NCI-H1417 treated with DMSO at 0.1 percent for 48 hours (cell line): Measurements from ENCODE around the gene HTT-AS.

Experiments
- DNase-seq: peaks from one replicate; lab custom pipeline; 2025; lab: John Stamatoyannopoulos, UW

HTT-AS gene

DNA sequence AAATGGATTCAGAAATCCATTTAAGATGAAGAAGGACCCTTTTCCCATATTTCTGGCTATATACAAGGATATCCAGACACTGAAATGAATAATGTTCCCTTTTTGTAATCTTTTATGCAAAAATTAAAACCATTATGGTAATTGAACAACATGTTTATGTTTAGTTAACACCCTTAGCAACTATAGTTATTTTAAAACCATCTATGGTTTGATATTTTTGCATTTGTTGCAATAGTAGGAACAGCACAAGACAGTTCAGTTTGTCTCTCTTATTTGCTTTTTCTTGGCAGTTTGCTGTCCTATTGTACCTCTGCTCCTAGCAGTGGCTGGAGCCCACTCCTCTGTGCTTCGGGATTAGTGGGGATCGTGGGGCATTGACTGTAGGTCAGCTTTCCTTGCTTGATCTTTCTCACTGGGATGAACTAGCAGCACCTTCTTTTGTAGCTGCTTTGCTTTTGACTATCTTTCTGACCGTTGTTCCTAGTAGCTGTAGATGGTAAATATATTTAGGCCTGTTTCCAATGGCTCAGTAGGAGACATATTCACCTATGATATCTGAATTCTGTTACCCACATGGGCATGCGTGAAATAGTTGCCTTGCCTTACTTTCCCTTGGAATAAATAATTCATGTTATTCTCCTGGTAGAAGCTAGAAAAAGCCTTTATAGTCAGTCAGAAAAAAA, 12.9 kb upstream of the HTT-AS start:
- no peak for DNase-seq

DNA sequence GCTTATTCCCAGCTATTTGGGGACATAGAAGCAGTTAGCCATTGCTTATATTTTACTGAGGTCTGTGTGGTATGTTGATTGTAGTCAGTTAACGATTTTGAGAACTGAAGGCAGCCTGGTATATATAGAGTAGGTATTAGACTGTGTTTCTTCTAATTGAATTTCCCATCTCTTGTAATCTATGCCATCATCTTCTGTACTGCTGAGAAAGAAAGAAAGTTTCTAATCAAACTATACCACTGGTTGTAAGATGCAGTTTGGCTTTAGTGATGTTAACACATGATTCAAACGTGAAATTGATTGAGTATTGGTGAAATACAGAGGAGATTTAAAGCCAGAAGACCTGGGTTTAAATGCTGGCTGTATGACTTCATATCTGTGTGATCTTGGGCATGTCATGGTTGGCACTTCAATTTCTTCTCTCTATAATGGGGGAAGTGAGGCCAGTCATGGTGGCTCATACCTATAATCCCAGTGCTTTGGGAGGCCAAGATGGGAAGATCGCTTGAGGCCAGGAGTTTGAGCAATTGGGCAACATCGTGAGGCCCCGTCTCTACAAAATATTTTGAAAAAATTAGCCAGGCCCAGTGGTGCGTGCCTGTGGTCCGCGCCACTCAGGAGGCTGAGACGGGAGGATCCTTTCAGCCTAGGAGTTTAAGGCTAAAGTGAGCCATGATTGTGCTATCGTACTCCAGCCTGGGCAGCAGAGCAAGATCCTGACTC, 11.8 kb upstream of the HTT-AS start:
- no peak for DNase-seq

GRCh38 chr4:3083732-3084131, 9.4 kb upstream of the HTT-AS start:
- DNase-seq = no peak

- DNase-seq = no peak
These were observed 8.7 kb upstream of the HTT-AS start for GRCh38 chr4:3082925-3083515.

DNA sequence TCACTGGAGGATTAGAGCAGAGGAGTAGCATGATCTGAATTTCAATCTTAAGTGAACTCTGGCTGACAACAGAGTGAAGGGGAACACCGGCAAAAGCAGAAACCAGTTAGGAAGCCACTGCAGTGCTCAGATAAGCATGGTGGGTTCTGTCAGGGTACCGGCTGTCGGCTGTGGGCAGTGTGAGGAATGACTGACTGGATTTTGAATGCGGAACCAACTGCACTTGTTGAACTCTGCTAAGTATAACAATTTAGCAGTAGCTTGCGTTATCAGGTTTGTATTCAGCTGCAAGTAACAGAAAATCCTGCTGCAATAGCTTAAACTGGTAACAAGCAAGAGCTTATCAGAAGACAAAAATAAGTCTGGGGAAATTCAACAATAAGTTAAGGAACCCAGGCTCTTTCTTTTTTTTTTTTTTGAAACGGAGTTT, 5.4 kb upstream of the HTT-AS start:
- no peak for DNase-seq

- no peak for DNase-seq
These were observed 3.5 kb upstream of the HTT-AS start for GRCh38 chr4:3077796-3078195.

- DNase-seq = no peak
These were observed 1.3 kb upstream of the HTT-AS start for GRCh38 chr4:3075652-3075981.

GRCh38 chr4:3074846-3075651, 711 bp upstream of the HTT-AS start:
- DNase-seq = no peak

DNA sequence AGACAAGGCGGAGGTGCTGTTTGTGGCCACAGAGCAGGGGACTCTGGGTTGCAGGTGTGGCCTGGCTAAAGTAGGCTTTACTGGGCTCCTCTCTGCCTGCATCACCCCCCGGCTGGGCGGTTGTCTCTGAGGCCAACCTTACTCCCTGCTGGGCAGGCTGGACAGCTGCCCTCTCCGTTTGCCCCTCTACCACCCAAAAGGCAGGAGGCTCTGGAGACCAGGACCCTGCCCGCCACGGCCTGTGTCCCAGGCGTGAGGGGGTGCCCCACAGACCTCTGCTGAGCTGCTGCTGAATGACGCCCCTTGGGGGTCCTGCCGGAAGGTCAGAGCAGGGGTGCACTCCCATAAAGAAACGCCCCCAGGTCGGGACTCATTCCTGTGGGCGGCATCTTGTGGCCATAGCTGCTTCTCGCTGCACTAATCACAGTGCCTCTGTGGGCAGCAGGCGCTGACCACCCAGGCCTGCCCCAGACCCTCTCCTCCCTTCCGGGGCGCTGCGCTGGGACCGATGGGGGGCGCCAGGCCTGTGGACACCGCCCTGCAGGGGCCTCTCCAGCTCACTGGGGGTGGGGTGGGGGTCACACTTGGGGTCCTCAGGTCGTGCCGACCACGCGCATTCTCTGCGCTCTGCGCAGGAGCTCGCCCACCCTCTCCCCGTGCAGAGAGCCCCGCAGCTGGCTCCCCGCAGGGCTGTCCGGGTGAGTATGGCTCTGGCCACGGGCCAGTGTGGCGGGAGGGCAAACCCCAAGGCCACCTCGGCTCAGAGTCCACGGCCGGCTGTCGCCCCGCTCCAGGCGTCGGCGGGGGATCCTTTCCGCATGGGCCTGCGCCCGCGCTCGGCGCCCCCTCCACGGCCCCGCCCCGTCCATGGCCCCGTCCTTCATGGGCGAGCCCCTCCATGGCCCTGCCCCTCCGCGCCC, 920 bp downstream of the HTT-AS start:
- DNase-seq = no peak

DNA sequence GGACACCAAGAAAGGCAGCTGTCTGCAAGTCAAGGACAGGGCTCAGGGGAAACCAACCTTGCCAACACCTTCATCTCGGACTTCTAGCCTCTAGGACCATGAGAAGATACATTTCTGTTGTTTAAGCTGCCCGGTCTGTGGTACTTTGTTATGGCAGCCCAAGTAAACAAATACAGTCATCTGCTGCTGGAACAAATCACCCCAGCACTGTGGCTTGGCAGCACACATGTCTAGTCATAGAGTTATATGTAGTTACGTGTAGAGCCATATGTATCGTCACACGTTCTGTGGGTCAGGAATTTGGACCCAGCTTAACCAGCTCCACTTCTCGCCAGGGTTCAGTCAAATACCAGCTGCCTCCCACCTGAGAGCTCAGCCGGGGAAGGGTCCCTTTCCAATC, 2.5 kb downstream of the HTT-AS start:
- no peak for DNase-seq

DNA sequence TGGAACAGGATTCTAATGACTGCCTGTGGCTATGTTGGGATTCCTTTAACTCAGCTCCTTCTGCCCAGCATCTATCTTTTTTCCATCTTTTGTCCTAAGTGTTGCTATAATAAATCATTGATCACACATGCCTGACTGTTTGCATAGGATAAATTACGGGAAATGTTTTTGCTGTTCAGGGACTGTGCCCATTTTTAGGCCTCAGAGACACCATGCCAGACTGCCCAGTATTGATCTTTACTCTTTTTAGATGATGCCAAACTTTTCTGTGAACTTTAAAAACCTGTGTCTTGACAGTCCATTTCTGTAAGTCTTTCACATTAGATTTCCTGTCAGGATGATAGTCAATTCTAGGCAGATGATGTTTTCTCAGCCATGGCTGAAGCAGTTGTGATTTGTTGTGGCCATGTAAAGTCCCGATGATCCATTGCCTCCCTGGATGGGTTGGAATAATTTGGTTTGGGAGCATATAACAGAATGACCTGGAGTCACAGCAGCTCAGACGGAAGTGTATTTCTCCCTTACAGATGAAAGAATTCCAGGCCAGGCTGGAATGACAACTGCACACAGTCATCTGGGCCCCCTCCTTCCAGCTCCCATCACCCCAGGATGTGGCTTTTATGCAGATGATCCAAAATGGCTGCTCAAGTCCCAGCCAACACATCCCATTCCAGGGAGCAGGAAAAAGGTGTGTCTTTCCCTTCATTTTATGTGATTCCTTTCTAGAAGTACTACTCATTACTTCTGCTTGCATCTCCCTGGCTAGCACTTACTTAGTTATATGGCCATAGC, 3.4 kb downstream of the HTT-AS start:
- DNase-seq = no peak

- DNase-seq = no peak
These were observed 4.6 kb downstream of the HTT-AS start for GRCh38 chr4:3069661-3070199.

- no peak for DNase-seq
These were observed 6.8 kb downstream of the HTT-AS start for GRCh38 chr4:3067473-3068001.

- DNase-seq = no peak
These were observed 7.4 kb downstream of the HTT-AS start for GRCh38 chr4:3066836-3067400.

GRCh38 chr4:3065551-3065950, 8.8 kb downstream of the HTT-AS start:
- DNase-seq = no peak

GRCh38 chr4:3062471-3062870, 11.9 kb downstream of the HTT-AS start:
- DNase-seq = no peak

DNA sequence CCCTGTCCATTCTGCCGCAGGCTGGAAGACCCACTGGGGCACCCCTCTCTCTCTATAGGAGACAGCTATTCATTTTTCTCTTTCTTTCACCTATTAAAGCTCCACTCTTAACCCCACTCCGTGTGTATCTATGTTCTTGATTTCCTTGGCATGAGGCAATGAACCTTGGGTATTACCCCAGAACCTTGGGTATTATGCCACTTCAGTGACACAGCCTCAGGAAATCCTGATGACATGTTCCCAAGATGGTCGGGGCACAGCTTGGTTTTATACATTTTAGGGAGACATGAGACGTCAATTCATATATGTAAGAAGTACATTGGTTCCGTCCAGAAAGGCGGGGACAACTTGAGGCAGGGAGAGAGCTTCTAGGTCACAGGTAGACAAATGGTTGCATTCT, 13.4 kb downstream of the HTT-AS start:
- no peak for DNase-seq

DNA sequence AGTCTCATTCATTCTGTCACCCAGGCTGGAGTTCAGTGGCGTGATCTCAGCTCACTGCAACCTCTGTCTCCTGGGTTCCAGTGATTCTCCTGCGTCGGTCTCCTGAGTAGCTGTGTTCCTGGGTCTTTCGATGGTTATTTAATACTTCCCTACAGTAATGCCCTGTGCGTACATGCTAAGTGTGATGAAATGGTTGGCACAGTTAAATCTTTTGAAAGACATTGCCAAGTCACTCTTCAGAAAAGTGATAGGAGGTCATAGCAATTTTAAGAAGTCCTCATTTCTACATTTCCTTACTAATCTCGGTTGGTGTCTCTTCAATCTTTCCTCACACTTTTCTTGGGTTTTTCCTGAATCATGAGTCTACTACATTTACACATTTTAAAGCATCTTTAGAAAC, 14.4 kb downstream of the HTT-AS start:
- DNase-seq = no peak

DNA sequence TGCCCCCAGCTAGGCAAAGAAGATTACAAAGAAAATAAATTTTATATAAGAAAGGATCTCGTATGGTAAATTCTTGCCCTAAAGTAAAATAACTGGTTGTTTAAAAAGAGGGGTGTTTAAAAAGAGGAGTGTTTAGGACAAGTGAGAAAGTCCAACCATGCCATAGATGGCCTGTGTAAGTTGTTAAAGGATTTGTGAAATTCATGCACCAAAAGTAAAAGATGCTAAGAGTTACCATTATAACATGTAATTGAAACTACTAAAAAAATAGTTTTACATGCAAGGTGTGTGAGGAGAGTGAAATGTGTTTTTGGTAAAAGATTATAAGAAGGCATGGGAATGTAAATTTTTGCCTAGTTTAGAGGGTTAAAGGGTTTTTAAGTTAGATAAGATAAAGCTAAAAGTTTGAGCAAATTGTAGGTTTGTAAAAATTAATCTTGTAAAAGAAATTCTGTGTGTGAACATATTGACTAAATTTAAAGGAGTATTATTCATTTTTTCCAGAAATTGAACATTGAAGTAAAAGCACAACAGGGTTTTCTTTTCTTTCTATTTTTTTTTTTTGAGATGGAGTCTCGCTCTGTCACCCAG, 20.1 kb downstream of the HTT-AS start:
- DNase-seq = no peak
